Sigmoid colon (tissue), 7 donors: ENCODE measurements around the gene RPL10A. TPM values are rescaled to one million over a fixed set of nuclear protein-coding genes. Genes with fewer than 3 reads are reported as not detected.

Source experiments
- DNase-seq: peaks from one replicate; pipeline ENCODE4 v3.0.0-alpha.2; 2019
- H3K27ac ChIP-seq, 4 donors: fragments of 200-600 bp; sonication (generic); one replicate each; pipeline ENCODE4 v1.5.1; 2016 to 2019; ENCODE audit warnings: mild to moderate bottlenecking in 1 of 4
- H3K27me3 ChIP-seq, 3 donors: fragments of 200-600 bp; sonication (generic); one replicate each; pipeline ENCODE4 v1.5.1; 2019; ENCODE audit warnings: mild to moderate bottlenecking in 1 of 3
- H3K36me3 ChIP-seq, 4 donors: fragments of 200-600 bp; sonication (generic); one replicate each; pipeline ENCODE4 v1.5.1; 2016 to 2019
- H3K4me1 ChIP-seq, 4 donors: fragments of 200-600 bp; sonication (generic); one replicate each; pipeline ENCODE4 v1.5.1; 2017 to 2019
- H3K4me3 ChIP-seq, 4 donors: fragments of 200-600 bp; sonication (generic); one replicate each; pipeline ENCODE4 v1.5.1; 2017 to 2019; ENCODE audit warnings: mild to moderate bottlenecking in 2 of 4, moderate library complexity in 1 of 4
- H3K9me3 ChIP-seq, 4 donors: fragments of 200-600 bp in 3 of 4; sonication (generic) in 3 of 4; one replicate each; pipeline versions ENCODE4 v1.5.1 to v1.6.1; 2013 to 2019
- CTCF ChIP-seq, 4 experiments: fragments of 450-650 bp in 3 of 4; fragments of 200-600 bp in 1 of 4; IDR thresholded peaks; one replicate each; pipeline ENCODE4 v1.5.1; 2016 to 2019; ENCODE audit warnings: antibody characterized with exemption in 4 of 4, mild to moderate bottlenecking in 3 of 4, moderate library complexity in 2 of 4
- EP300 ChIP-seq, 4 donors: sonication (generic); formaldehyde crosslinking; IDR thresholded peaks; one replicate each; pipeline ENCODE4 v1.6.1; 2017; ENCODE audit warnings: antibody characterized with exemption in 4 of 4
- POLR2A ChIP-seq, 2 donors: fragments of 450-650 bp; IDR thresholded peaks; one replicate each; pipeline ENCODE4 v1.6.1; 2016; ENCODE audit warnings: antibody characterized with exemption in 2 of 2, mild to moderate bottlenecking in 2 of 2, moderate library complexity in 2 of 2
- POLR2AphosphoS5 ChIP-seq, 4 donors: sonication (generic); formaldehyde crosslinking; IDR thresholded peaks; one replicate each; pipeline ENCODE4 v1.6.1; 2017; ENCODE audit warnings: antibody characterized with exemption in 4 of 4
- WGBS, 2 donors: extraction: QIAGEN DNeasy Blood & Tissue Kit; methylation state at CpG; one replicate each; pipeline ENCODE4 v1.1.7; 2013; 5-methylcytosine and 5-hydroxymethylcytosine counted together
- intact Hi-C: fragments of 100-400 bp; cut with DNase I; formaldehyde crosslinking; loops from one replicate; pipeline ENCODE4 v1.15.1; 2023
- polyA plus RNA-seq, 3 donors: library from polyadenylated mRNA; stranded (reverse); fragments of 200-250 nt; gene quantifications; one replicate each; pipeline ENCODE4 v1.2.3, GENCODE V29; 2013
- total RNA-seq, 4 donors: library from RNA; depleted of rRNA; stranded (reverse); fragments of >200 nt; gene quantifications; one replicate each; pipeline ENCODE4 v1.1.0, GENCODE V29; 2016
- donor health status: healthy with polysubstance abuse.
- donor health status: Bipolar disorder and iron deficiency.
- donor health status: healthy.

The RPL10A gene
- total and polyA plus RNA-seq, 7 donors, result 1,381 to 3,217 (median 2,085) TPM

- no peak for TF ChIP-seq POLR2AphosphoS5 (IDR thresholded peaks at IDR 0.05)
- TF ChIP-seq CTCF (IDR thresholded peaks at IDR 0.05), result no peak
- TF ChIP-seq POLR2A (IDR thresholded peaks at IDR 0.05), result no peak
- no peak for TF ChIP-seq EP300 (IDR thresholded peaks at IDR 0.05)
- intact Hi-C loops, result no loop called here
- WGBS, 2 donors, result 44 to 56% methylated on average over 3 of the region's 3 CpGs
- DNase-seq, result no peak
- H3K36me3 ChIP-seq, result no peaks in the 10 kb centered on the region
- H3K27ac ChIP-seq, result no peak overlapping the region
- no peak overlapping the region for H3K4me3 ChIP-seq
- H3K4me1 ChIP-seq, result peaks cover 0 to 10% (median 8%) of the 10 kb centered on the region in 4 donors
- no peaks in the 10 kb centered on the region for H3K9me3 ChIP-seq
- H3K27me3 ChIP-seq, result no peaks in the 10 kb centered on the region
Measured at GRCh38 chr6:35439308-35439707, 28.9 kb upstream of the RPL10A start.

- Histone ChIP-seq H3K27ac (no peak overlapping the region), H3K4me1 (no peaks in the 10 kb centered on the region), H3K4me3 (no peak overlapping the region), H3K36me3 (no peaks in the 10 kb centered on the region), H3K9me3 (no peaks in the 10 kb centered on the region), H3K27me3 (no peaks in the 10 kb centered on the region)
- DNase-seq, result no peak
- no peak for TF ChIP-seq CTCF (IDR thresholded peaks at IDR 0.05)
- no peak for TF ChIP-seq EP300 (IDR thresholded peaks at IDR 0.05)
- no peak for TF ChIP-seq POLR2AphosphoS5 (IDR thresholded peaks at IDR 0.05)
- TF ChIP-seq POLR2A (IDR thresholded peaks at IDR 0.05), result no peak
- WGBS, 2 donors, result 78 to 89% methylated on average over 3 of the region's 3 CpGs
- intact Hi-C loops, result no loop called here
Measured at GRCh38 chr6:35441205-35441604, 27.0 kb upstream of the RPL10A start.

GRCh38 chr6:35441642-35442041, 26.6 kb upstream of the RPL10A start:
- DNase-seq, result no peak
- Histone ChIP-seq H3K4me3 (no peak overlapping the region), H3K27ac (no peak overlapping the region), H3K36me3 (no peaks in the 10 kb centered on the region), H3K4me1 (no peaks in the 10 kb centered on the region), H3K9me3 (no peaks in the 10 kb centered on the region), H3K27me3 (no peaks in the 10 kb centered on the region)
- intact Hi-C loops, result no loop called here
- TF ChIP-seq POLR2AphosphoS5 (IDR thresholded peaks at IDR 0.05) (no peak), EP300 (IDR thresholded peaks at IDR 0.05) (no peak), CTCF (IDR thresholded peaks at IDR 0.05) (no peak), POLR2A (IDR thresholded peaks at IDR 0.05) (no peak)
- 92 to 97% methylated on average over 4 of the region's 4 CpGs for WGBS, 2 donors

- intact Hi-C loops, result no loop called here
- no peaks in the 10 kb centered on the region for H3K27me3 ChIP-seq
- WGBS, 2 donors, result 90% methylated on average over 5 of the region's 5 CpGs
- TF ChIP-seq POLR2AphosphoS5 (IDR thresholded peaks at IDR 0.05) (no peak), EP300 (IDR thresholded peaks at IDR 0.05) (no peak), CTCF (IDR thresholded peaks at IDR 0.05) (no peak), POLR2A (IDR thresholded peaks at IDR 0.05) (no peak)
- H3K36me3 ChIP-seq, result no peaks in the 10 kb centered on the region
- no peak overlapping the region for H3K27ac ChIP-seq
- no peaks in the 10 kb centered on the region for H3K9me3 ChIP-seq
- no peak overlapping the region for H3K4me3 ChIP-seq
- DNase-seq, result no peak
- H3K4me1 ChIP-seq, result no peaks in the 10 kb centered on the region
Measured at GRCh38 chr6:35442693-35443092, 25.5 kb upstream of the RPL10A start.

GRCh38 chr6:35443341-35444030, 24.7 kb upstream of the RPL10A start:
- intact Hi-C loops, result no loop called here
- Histone ChIP-seq H3K4me3 (no peak overlapping the region), H3K27me3 (no peaks in the 10 kb centered on the region), H3K4me1 (no peaks in the 10 kb centered on the region), H3K27ac (no peak overlapping the region), H3K36me3 (no peaks in the 10 kb centered on the region), H3K9me3 (no peaks in the 10 kb centered on the region)
- no peak for DNase-seq
- 92 to 93% methylated on average over 9 of the region's 9 CpGs for WGBS, 2 donors
- TF ChIP-seq EP300 (IDR thresholded peaks at IDR 0.05) (no peak), POLR2A (IDR thresholded peaks at IDR 0.05) (no peak)
